HepG2 (cell line): Measurements from ENCODE around the gene DCLK1. TPM values are rescaled to one million over a fixed set of nuclear protein-coding genes. Genes with fewer than 3 reads are reported as not detected.

Experiments
- ATAC-seq: fragments of 200-7000 bp; cut with Tn5 transposase; 3 replicates; pipeline ENCODE4 v1.9.1; 2020; ENCODE audit warnings: mild to moderate bottlenecking, moderate library complexity
- BruUV-seq: library from RNA; stranded (reverse); fragments of 400-500 nt; replicated peaks from 2 replicates; lab custom pipeline; 2021; lab: Mats Ljungman, UMichigan
- CTCF ChIA-PET: fragments of 300-600 bp; formaldehyde crosslinking; extraction: SDS; loops from one replicate; lab custom pipeline; 2021; ENCODE audit warnings: low total read pairs, inconsistent platforms, low intra/inter-chr PET ratio; lab: Yijun Ruan, JAX
- POLR2A ChIA-PET: fragments of 350-600 bp; sonication (Branson Sonifier 250); formaldehyde crosslinking; loops from one replicate; lab custom pipeline; 2020; ENCODE audit warnings: antibody characterized with exemption, inconsistent platforms; lab: Yijun Ruan, JAX
- DNase-seq: peaks from one replicate; pipeline ENCODE4 v3.0.0-alpha.2; 2015; ENCODE audit warnings: low spot score
- FAIRE-seq: peaks from 3 replicates; lab custom pipeline; 2011; peaks lifted over from hg19 to GRCh38; lab: Jason Lieb, UNC
- H2AFZ ChIP-seq: one replicate; pipeline ENCODE4 v1.6.1; 2011; ENCODE audit warnings: low read length, inconsistent platforms
- H3K27ac ChIP-seq: fragments of 300-600 bp; 3 replicates; pipeline ENCODE4 v1.8.0; 2011; ENCODE audit warnings: mixed run types, mild to moderate bottlenecking, mixed read lengths, low read length, inconsistent platforms; ENCODE audit not compliant: insufficient read depth; ENCODE audit errors: extremely low read length
- H3K27me3 ChIP-seq, 2 experiments: fragments of 200-600 bp in 1 of 2; 2 replicates in 1 of 2; 3 replicates in 1 of 2; pipeline versions ENCODE4 v1.6.0 to v1.8.0; 2011; ENCODE audit warnings: low read length in 2 of 2, mild to moderate bottlenecking in 2 of 2, moderate library complexity in 2 of 2, inconsistent platforms in 1 of 2; ENCODE audit not compliant: insufficient read depth in 2 of 2, control insufficient read depth in 1 of 2
- H3K36me3 ChIP-seq, 2 experiments: fragments of 200-600 bp in 1 of 2; replicated peaks in 1 of 2; 2 replicates in 1 of 2; 3 replicates in 1 of 2; pipeline versions ENCODE4 v1.5.1 to v1.8.0; 2011; ENCODE audit warnings: low read length in 2 of 2, inconsistent platforms in 1 of 2; ENCODE audit not compliant: insufficient read depth in 2 of 2, control insufficient read depth in 1 of 2
- H3K4me1 ChIP-seq: 2 replicates; pipeline ENCODE4 v1.5.1; 2012; ENCODE audit warnings: low read length, inconsistent platforms; ENCODE audit not compliant: insufficient read depth
- H3K4me2 ChIP-seq: 2 replicates; pipeline ENCODE4 v1.6.0; 2011; ENCODE audit warnings: low read depth, low read length, inconsistent platforms
- H3K4me3 ChIP-seq, 3 experiments: fragments of 200-600 bp in 1 of 3; sonication (generic), shearing (Covaris generic) in 1 of 3; replicated peaks in 1 of 3; 2 replicates each; pipeline ENCODE4 v1.5.1; 2011 to 2016; ENCODE audit warnings: low read length in 3 of 3, inconsistent platforms in 2 of 3, low read depth in 2 of 3, mild to moderate bottlenecking in 2 of 3, control low read depth in 1 of 3, mixed read lengths in 1 of 3; ENCODE audit not compliant: insufficient read depth in 1 of 3
- H3K79me2 ChIP-seq: one replicate; pipeline ENCODE4 v1.6.1; 2011; ENCODE audit warnings: low read length, inconsistent platforms; ENCODE audit not compliant: insufficient read depth
- H3K9ac ChIP-seq: 2 replicates; pipeline ENCODE4 v1.6.0; 2011; ENCODE audit warnings: mild to moderate bottlenecking, low read depth, low read length, inconsistent platforms; ENCODE audit not compliant: insufficient read depth
- H3K9me3 ChIP-seq: 2 replicates; pipeline ENCODE4 v1.5.1; 2012; ENCODE audit warnings: mild to moderate bottlenecking, low read length
- H4K20me1 ChIP-seq: 2 replicates; pipeline ENCODE4 v1.6.0; 2011; ENCODE audit warnings: inconsistent platforms, mild to moderate bottlenecking, low read length, moderate library complexity; ENCODE audit not compliant: insufficient read depth
- AGO2 ChIP-seq: fragments of 200-400 bp; formaldehyde crosslinking; optimal IDR thresholded peaks from 2 replicates; pipeline ENCODE3; 2017; ENCODE audit warnings: mild to moderate bottlenecking, low read depth, low read length, moderate library complexity
- CBX1 ChIP-seq: IDR thresholded peaks from one replicate; pipeline ENCODE4 v1.6.1; 2016; ENCODE audit warnings: antibody characterized with exemption, low read depth
- FOXK2 ChIP-seq: fragments of 450-650 bp; IDR thresholded peaks from 2 replicates; pipeline ENCODE4 v1.6.1; 2016
- HDAC1 ChIP-seq: sonication (generic); formaldehyde crosslinking; IDR thresholded peaks from 2 replicates; pipeline ENCODE4 v1.5.1; 2020; ENCODE audit warnings: mild to moderate bottlenecking, missing genetic modification reagents
- SIN3B ChIP-seq: fragments of 150-350 bp; IDR thresholded peaks from 2 replicates; pipeline ENCODE4 v1.6.1; 2014; ENCODE audit warnings: low read length
- ZHX1 ChIP-seq: sonication (generic); formaldehyde crosslinking; IDR thresholded peaks from 2 replicates; pipeline ENCODE4 v1.8.1; 2022; ENCODE audit warnings: low read depth, mild to moderate bottlenecking, missing genetic modification reagents
- ZNF441 ChIP-seq: sonication (generic); formaldehyde crosslinking; IDR thresholded peaks from 2 replicates; pipeline ENCODE4 v1.7.0; 2021; ENCODE audit warnings: missing genetic modification reagents, borderline replicate concordance
- ZNF570 ChIP-seq: sonication (generic); formaldehyde crosslinking; IDR thresholded peaks from 2 replicates; pipeline ENCODE4 v1.4.0; 2020; ENCODE audit warnings: mild to moderate bottlenecking, missing genetic modification reagents, borderline replicate concordance
- ZNF777 ChIP-seq: sonication (generic); formaldehyde crosslinking; IDR thresholded peaks from 2 replicates; pipeline ENCODE4 v1.4.0; 2020; ENCODE audit warnings: missing genetic modification reagents
- WGBS: methylation state at CpG from one replicate; pipeline ENCODE4 v1.1.6; 2017; ENCODE audit warnings: low lambda C conversion rate; 5-methylcytosine and 5-hydroxymethylcytosine counted together
- in situ Hi-C: cut with HindIII; loops from 2 replicates; pipeline ENCODE4 v1.10.0; 2017; ENCODE audit warnings: low pct_unique_long_range_greater_than_20kb; ENCODE audit not compliant: extremely low pct_ligation_motif_present
- intact Hi-C: fragments of 100-400 bp; cut with micrococcal nuclease; formaldehyde crosslinking; loops from one replicate; pipeline ENCODE4 v1.10.0; 2022; ENCODE audit not compliant: unreplicated experiment
- polyA plus RNA-seq, 8 experiments: library from polyadenylated mRNA; depleted of rRNA in 3 of 8; stranded (reverse) in 7 of 8; unstranded in 1 of 8; fragments of >200 nt; fragmentation: Illumina TruSeq in 4 of 8; extraction: Trizol in 4 of 8; gene quantifications; 2 replicates each; pipeline versions ENCODE4 v1.2.1 to v1.2.3, GENCODE V29; 2011 to 2016; ENCODE audit warnings: low read depth in 4 of 8, missing spikeins in 1 of 8, mixed read lengths in 1 of 8; ENCODE audit not compliant: insufficient read depth in 1 of 8
- total RNA-seq, 5 experiments: library from RNA; depleted of rRNA; stranded (reverse); fragments of >200 nt; fragmentation: Illumina TruSeq; extraction: Trizol; gene quantifications; 2 replicates each; pipeline ENCODE4 v1.2.3, GENCODE V29; 2016; ENCODE audit warnings: low read depth in 1 of 5

DCLK1 gene
- total and polyA plus RNA-seq, 2 of the 13 experiments (the other 11 are each of a cell fraction or from before 2014, with no cell fraction given) = not detected

GRCh38 chr13:36006347-36006746 lies 124.8 kb downstream of the DCLK1 start:
- H3K4me2 ChIP-seq = no peak overlapping the region
- FAIRE-seq (no peak), DNase-seq (no peak), ATAC-seq (no peak)
- no peaks in the 10 kb centered on the region for H3K4me1 ChIP-seq
- CTCF ChIA-PET = no interaction called here
- no peak overlapping the region for H2AFZ ChIP-seq
- H4K20me1 ChIP-seq = no peaks in the 10 kb centered on the region
- H3K4me3 ChIP-seq = no peak overlapping the region
- no peak for TF ChIP-seq ZNF570 (CRISPR knock-in tag)
- no peak overlapping the region for H3K27ac ChIP-seq
- intact Hi-C loops (no loop called here), in situ Hi-C loops (no loop called here)
- POLR2A ChIA-PET = no interaction called here
- no peaks in the 10 kb centered on the region for H3K36me3 ChIP-seq
- 19% methylated on average over 4 of the region's 4 CpGs for WGBS
- H3K79me2 ChIP-seq = no peaks in the 10 kb centered on the region
- H3K27me3 ChIP-seq = no peaks in the 10 kb centered on the region
- no peak overlapping the region for H3K9ac ChIP-seq
- no TSS peak for BruUV-seq
- H3K9me3 ChIP-seq = no peaks in the 10 kb centered on the region

- ChIA-PET POLR2A (no interaction called here), CTCF (no interaction called here)
- ATAC-seq = no peak
- WGBS = 0% methylated on average over 2 of the region's 2 CpGs
- BruUV-seq = no TSS peak
- FAIRE-seq = no peak
- H3K36me3 ChIP-seq = no peaks in the 10 kb centered on the region
- no peak for DNase-seq
- peaks cover 0 to 3% of the 10 kb centered on the region in 2 experiments; a peak in 1 of 5 replicates for H3K27me3 ChIP-seq
- no peaks in the 10 kb centered on the region for H3K9me3 ChIP-seq
- H3K4me1 ChIP-seq = no peaks in the 10 kb centered on the region
- H2AFZ ChIP-seq = no peak overlapping the region
- no peaks in the 10 kb centered on the region for H3K79me2 ChIP-seq
- no peak overlapping the region for H3K4me3 ChIP-seq
- intact Hi-C loops = no loop called here
- H3K4me2 ChIP-seq = no peak overlapping the region
- no peak overlapping the region for H3K9ac ChIP-seq
- no peak overlapping the region for H3K27ac ChIP-seq
- in situ Hi-C loops = no loop called here
- no peaks in the 10 kb centered on the region for H4K20me1 ChIP-seq
- no peak for TF ChIP-seq HDAC1 (CRISPR knock-in tag)
- TF ChIP-seq ZHX1 = no peak
- no peak for TF ChIP-seq FOXK2
- TF ChIP-seq ZNF777 (CRISPR knock-in tag) = no peak
- no peak for TF ChIP-seq AGO2
- no peak for TF ChIP-seq CBX1
- no peak for TF ChIP-seq SIN3B
- no peak for TF ChIP-seq ZNF441 (CRISPR knock-in tag)
These were observed 129.6 kb downstream of the DCLK1 start for GRCh38 chr13:36001561-36001960.
